Kidney epithelial cell (primary cell): ENCODE data around the gene ANKUB1. TPM values are rescaled to one million over a fixed set of nuclear protein-coding genes. Genes with fewer than 3 reads are reported as not detected.

Source experiments
- DNase-seq: peaks from one replicate; pipeline ENCODE4 v3.0.0-alpha.2; 2010; ENCODE audit warnings: low read depth
- H3K27me3 ChIP-seq: 2 replicates; pipeline ENCODE4 v1.6.0; 2011; ENCODE audit warnings: low read length; ENCODE audit not compliant: control insufficient read depth, insufficient read depth
- H3K36me3 ChIP-seq: 2 replicates; pipeline ENCODE4 v1.5.1; 2011; ENCODE audit warnings: low read length; ENCODE audit not compliant: control insufficient read depth, insufficient read depth
- H3K4me3 ChIP-seq: 2 replicates; pipeline ENCODE4 v1.5.1; 2011; ENCODE audit warnings: low read depth, mild to moderate bottlenecking, control low read depth, low read length
- total RNA-seq: library from RNA; depleted of rRNA; stranded (reverse); fragments of >200 nt; gene quantifications from 2 replicates; pipeline ENCODE4 v1.2.3, GENCODE V29; 2015
- TF ChIP-seq, protein P1 (sequence below): IDR thresholded peaks from 2 replicates; pipeline ENCODE4 v1.5.1; 2011; ENCODE audit warnings: mild to moderate bottlenecking, moderate library complexity, low read length, control low read depth, inconsistent platforms; ENCODE audit not compliant: insufficient read depth, poor library complexity, severe bottlenecking

ANKUB1 gene
- total RNA-seq, 1 donor from 2014 or later, result not detected

DNA sequence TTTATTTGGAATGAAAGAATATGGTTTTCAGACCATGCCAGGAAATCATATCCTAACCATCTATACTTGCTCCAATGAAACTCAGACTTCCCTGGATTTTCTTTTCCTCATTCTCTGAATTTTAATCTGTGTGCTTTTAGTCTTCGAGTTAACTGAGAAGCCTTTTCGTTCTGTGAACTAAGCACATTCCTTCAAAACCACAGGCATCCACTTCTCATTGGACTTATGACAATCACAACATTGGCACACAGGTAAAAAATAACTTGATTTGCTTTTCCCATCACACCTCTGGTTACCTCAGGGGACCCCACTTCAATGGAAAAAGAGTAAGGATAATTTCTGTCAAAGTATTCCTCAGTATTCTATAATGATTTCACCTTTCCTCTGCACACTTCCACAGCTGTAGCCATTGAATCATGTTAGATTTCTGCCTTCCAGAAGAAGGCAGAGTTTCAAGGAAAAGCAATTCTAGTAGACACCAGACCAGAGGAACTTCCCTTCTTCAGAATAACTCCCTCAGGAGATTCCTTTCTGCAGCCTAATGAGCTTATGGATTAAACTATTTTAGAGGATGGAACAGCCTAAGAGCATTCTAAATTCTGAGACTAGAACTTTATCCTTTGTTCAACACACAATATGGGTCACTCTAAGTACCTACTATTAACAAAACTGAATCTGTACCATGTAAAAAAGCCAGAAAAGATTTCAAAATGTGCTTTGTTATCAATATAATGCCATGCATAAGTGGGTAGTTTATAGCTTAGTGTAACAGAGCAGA, 56.0 kb downstream of the ANKUB1 start:
- TF ChIP-seq, protein P1, sequence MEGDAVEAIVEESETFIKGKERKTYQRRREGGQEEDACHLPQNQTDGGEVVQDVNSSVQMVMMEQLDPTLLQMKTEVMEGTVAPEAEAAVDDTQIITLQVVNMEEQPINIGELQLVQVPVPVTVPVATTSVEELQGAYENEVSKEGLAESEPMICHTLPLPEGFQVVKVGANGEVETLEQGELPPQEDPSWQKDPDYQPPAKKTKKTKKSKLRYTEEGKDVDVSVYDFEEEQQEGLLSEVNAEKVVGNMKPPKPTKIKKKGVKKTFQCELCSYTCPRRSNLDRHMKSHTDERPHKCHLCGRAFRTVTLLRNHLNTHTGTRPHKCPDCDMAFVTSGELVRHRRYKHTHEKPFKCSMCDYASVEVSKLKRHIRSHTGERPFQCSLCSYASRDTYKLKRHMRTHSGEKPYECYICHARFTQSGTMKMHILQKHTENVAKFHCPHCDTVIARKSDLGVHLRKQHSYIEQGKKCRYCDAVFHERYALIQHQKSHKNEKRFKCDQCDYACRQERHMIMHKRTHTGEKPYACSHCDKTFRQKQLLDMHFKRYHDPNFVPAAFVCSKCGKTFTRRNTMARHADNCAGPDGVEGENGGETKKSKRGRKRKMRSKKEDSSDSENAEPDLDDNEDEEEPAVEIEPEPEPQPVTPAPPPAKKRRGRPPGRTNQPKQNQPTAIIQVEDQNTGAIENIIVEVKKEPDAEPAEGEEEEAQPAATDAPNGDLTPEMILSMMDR, result no peak
- peak; percentile 84 for DNase-seq

DNA sequence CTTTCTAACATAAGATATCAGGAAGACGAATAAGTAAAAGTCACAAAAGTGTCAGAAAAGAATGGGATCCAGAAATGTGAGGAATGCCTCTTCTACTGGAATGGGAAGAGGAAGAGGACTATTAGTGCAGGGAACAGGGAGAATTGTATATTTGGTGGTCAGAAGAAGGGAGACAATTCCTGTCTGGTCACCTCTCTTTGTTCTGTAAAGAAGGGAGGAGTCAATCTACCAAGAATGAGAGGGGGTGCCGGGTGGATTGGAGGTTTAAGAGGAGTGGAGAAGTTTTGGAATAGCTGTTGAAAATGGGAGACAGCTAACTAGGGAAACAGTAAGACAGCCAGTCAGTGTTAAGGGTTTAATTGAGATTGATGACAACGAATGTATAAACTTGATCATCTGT, 60.1 kb downstream of the ANKUB1 start:
- TF ChIP-seq, protein P1, result no peak
- Histone ChIP-seq H3K4me3 (no peak overlapping the region), H3K36me3 (no peaks in the 10 kb centered on the region), H3K27me3 (no peaks in the 10 kb centered on the region)
- no peak for DNase-seq

More for the DNA sequence above, 56.0 kb downstream of the ANKUB1 start:
- no peak overlapping the region for H3K4me3 ChIP-seq
- H3K27me3 ChIP-seq, result no peaks in the 10 kb centered on the region
- no peaks in the 10 kb centered on the region for H3K36me3 ChIP-seq

DNA sequence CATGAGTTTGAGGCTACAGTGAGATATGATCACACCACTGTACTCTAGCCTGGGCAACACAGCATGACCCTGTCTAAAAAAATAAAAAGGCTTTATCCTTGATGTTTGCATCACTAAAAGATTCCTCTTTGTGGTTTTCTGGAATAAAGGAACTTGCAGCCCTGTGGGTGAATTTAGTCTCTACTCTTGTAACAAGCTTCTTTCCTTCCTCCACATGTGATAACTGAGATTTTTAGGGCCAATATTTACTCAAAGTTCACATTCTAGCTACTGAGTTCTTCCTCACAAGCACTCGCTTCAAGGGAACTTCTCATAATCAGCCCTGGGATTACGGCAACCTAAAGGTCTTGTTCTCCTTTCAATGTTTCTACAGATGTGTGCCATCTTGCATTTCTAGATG, 64.7 kb downstream of the ANKUB1 start:
- no peak overlapping the region for H3K4me3 ChIP-seq
- H3K36me3 ChIP-seq, result no peaks in the 10 kb centered on the region
- no peaks in the 10 kb centered on the region for H3K27me3 ChIP-seq
- DNase-seq, result no peak
- TF ChIP-seq, protein P1, result no peak

DNA sequence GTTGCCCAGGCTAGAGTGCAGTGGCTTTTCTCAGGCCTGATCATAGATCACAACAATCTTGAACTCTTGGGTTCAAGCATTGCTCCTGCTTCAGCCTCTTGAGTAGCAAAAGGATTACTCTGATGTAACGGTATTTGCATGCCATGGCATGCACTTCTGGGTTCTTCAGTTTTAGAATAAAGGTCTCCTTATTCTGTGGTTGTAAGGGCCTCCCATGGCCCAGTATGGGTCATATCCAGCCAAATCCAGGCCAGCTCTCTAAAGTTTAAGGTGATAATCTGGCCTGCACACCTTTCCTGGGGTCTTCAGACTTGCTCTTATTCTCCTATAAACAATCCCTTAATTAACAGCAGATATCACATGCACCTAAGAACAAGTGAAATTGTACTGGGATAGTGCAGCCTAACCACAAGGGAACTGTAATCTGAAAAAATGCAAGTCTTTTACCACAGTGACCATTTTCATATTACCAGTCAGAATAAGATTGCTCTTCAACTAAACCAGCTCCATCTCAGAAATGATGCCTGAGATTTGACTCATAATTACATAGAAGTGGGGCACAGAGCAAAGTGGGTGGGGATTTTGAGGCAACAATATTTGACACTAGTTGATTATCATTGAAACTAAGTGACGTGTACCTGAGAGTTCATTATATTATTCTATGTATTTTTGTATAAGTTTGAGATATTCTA, 65.5 kb downstream of the ANKUB1 start:
- H3K4me3 ChIP-seq, result no peak overlapping the region
- no peaks in the 10 kb centered on the region for H3K27me3 ChIP-seq
- TF ChIP-seq, protein P1, result no peak
- DNase-seq, result no peak
- no peaks in the 10 kb centered on the region for H3K36me3 ChIP-seq

DNA sequence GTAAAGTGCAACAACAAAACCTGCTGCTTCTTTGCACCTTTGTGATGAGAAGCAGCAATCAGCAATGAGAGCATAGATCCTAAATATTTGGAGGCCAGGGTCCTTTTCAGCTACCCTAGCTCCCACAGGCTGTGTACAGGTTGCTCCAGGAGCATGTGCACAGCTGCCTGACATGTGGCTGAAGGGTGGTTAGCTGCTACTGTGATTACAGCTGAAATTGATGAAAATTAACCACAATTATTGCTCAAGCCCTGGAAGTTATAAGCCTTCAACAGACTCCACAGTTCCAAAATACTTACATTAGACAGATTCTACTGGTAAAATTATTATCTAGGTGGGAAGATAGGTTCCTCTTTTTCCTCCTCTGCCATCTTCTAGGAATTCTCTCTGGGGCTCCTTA, 68.6 kb downstream of the ANKUB1 start:
- TF ChIP-seq, protein P1, result no peak
- no peak overlapping the region for H3K4me3 ChIP-seq
- no peaks in the 10 kb centered on the region for H3K27me3 ChIP-seq
- H3K36me3 ChIP-seq, result no peaks in the 10 kb centered on the region
- DNase-seq, result no peak
